Measurements from ENCODE around the gene TMEM132D. TPM values are rescaled to one million over a fixed set of nuclear protein-coding genes. Genes with fewer than 3 reads are reported as not detected.

Gene TMEM132D
- total and polyA plus RNA-seq, 2 donors (not counting 3 experiments of a cell fraction or from before 2014, with no cell fraction given), result not detected

DNA sequence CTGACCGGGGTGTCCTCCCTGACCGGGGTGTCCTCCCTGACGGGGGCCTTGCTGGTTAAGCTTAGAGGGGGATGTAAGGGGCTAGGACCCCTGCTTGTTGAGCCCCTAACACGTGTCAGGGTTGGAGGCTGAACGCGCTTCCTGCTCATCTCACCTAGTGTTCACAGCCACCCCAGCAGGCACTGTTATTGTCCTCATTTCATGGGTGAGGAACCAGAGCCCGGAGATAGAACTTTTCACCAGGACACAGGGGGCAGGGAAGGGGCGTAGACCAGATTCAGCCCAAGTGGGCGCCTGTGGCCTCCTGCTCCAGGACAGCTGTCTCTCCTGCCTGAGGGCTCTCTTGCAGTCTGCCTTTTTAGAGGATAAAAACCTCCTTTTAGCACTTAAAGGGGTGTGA lies 814.2 kb downstream of the TMEM132D start:
- no peak overlapping the region for H3K4me2 ChIP-seq (ENCODE audit: insufficient read depth, low read length)
- BruUV-seq (replicated peaks), result no TSS peak
- dilution Hi-C loops (cut with MboI; ENCODE audit: extremely low pct_ligation_motif_present, low sequenced_read_pairs), result no loop called here

More for the DNA sequence above, 814.2 kb downstream of the TMEM132D start:
- DNase-seq (ENCODE audit: low read depth, low spot score) (no peak), FAIRE-seq (no peak)
- Histone ChIP-seq H3K79me2 (ENCODE audit: control insufficient read depth, insufficient read depth, low read length) (no peaks in the 10 kb centered on the region), H3K9ac (replicated peaks; ENCODE audit: extremely low read depth, insufficient read depth, low read length) (no peak overlapping the region), H3K9me3 (replicated peaks; ENCODE audit: control insufficient read depth, insufficient read depth, low read length) (peaks cover 9% of the 10 kb centered on the region), H2AFZ (ENCODE audit: low read depth, low read length) (no peak overlapping the region), H4K20me1 (replicated peaks; ENCODE audit: control insufficient read depth, extremely low read depth, insufficient read depth, low read length) (no peaks in the 10 kb centered on the region), H3K4me3 (replicated peaks in 1 of 3; ENCODE audit: insufficient read depth in 1 of 3, low read depth in 1 of 3, low read length in 3 of 3) (no peak overlapping the region), H3K36me3 (ENCODE audit: control insufficient read depth in 2 of 2, extremely low read depth in 1 of 2, insufficient read depth in 2 of 2, low read length in 2 of 2) (no peaks in the 10 kb centered on the region), H3K4me1 (ENCODE audit: control insufficient read depth, extremely low read depth, insufficient read depth, low read length) (no peaks in the 10 kb centered on the region), H3K27ac (ENCODE audit: insufficient read depth, low read depth, low read length) (no peak overlapping the region), H3K9me1 (replicated peaks; ENCODE audit: control insufficient read depth, extremely low read depth, insufficient read depth, low read length) (no peaks in the 10 kb centered on the region), H3K27me3 (ENCODE audit: control insufficient read depth in 2 of 2, insufficient read depth in 2 of 2, low read length in 2 of 2) (no peaks in the 10 kb centered on the region)
- intact Hi-C loops (cut with micrococcal nuclease), result no loop called here
- TF ChIP-seq, protein P1, sequence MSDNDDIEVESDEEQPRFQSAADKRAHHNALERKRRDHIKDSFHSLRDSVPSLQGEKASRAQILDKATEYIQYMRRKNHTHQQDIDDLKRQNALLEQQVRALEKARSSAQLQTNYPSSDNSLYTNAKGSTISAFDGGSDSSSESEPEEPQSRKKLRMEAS (IDR thresholded peaks at IDR 0.05; ENCODE audit: insufficient read depth, insufficient read length), result no peak
- TF ChIP-seq MYC (IDR thresholded peaks at IDR 0.05; ENCODE audit: low read depth, low read length) (no peak), POLR2A (IDR thresholded peaks at IDR 0.05; ENCODE audit: low read depth, low read length) (no peak), POLR2AphosphoS5 (IDR thresholded peaks at IDR 0.05; ENCODE audit: insufficient read depth, low read depth, low read length) (no peak), JUN (IDR thresholded peaks at IDR 0.05; ENCODE audit: borderline replicate concordance, insufficient read depth, insufficient read length, low read depth) (no peak), FOS (IDR thresholded peaks at IDR 0.05; ENCODE audit: borderline replicate concordance, insufficient read depth, low read length) (no peak), GATA2 (IDR thresholded peaks at IDR 0.05; ENCODE audit: insufficient read depth, insufficient read length, low read depth, low read length) (no peak), EZH2 (IDR thresholded peaks at IDR 0.05; ENCODE audit: borderline replicate concordance, low read depth, low read length, severe bottlenecking) (no peak)
- TF ChIP-seq, protein P2, sequence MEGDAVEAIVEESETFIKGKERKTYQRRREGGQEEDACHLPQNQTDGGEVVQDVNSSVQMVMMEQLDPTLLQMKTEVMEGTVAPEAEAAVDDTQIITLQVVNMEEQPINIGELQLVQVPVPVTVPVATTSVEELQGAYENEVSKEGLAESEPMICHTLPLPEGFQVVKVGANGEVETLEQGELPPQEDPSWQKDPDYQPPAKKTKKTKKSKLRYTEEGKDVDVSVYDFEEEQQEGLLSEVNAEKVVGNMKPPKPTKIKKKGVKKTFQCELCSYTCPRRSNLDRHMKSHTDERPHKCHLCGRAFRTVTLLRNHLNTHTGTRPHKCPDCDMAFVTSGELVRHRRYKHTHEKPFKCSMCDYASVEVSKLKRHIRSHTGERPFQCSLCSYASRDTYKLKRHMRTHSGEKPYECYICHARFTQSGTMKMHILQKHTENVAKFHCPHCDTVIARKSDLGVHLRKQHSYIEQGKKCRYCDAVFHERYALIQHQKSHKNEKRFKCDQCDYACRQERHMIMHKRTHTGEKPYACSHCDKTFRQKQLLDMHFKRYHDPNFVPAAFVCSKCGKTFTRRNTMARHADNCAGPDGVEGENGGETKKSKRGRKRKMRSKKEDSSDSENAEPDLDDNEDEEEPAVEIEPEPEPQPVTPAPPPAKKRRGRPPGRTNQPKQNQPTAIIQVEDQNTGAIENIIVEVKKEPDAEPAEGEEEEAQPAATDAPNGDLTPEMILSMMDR (IDR thresholded peaks at IDR 0.05; ENCODE audit: extremely low read depth in 1 of 2, insufficient read depth in 1 of 2, low read depth in 1 of 2, low read length in 2 of 2), result no peak
- ChIA-PET CTCF (no interaction called here), POLR2A (no interaction called here)
